Suprapubic skin (tissue), 4 donors: ENCODE results near the gene ADAMTS17. TPM values are rescaled to one million over a fixed set of nuclear protein-coding genes. Genes with fewer than 3 reads are reported as not detected.
A peak's percentile ranks its signal among the peaks of the same experiment; 100 is the strongest.

Source experiments
- DNase-seq, 2 donors: peaks; one replicate each; pipeline ENCODE4 v3.0.0-alpha.2; 2019; ENCODE audit warnings: low spot score in 2 of 2
- H3K27ac ChIP-seq: fragments of 200-600 bp; sonication (generic); one replicate; pipeline ENCODE4 v1.5.1; 2019
- H3K27me3 ChIP-seq: fragments of 200-600 bp; sonication (generic); one replicate; pipeline ENCODE4 v1.5.1; 2019
- H3K36me3 ChIP-seq: fragments of 200-600 bp; sonication (generic); one replicate; pipeline ENCODE4 v1.5.1; 2019
- H3K4me1 ChIP-seq: fragments of 200-600 bp; sonication (generic); one replicate; pipeline ENCODE4 v1.5.1; 2019
- H3K4me3 ChIP-seq: fragments of 200-600 bp; sonication (generic); one replicate; pipeline ENCODE4 v1.5.1; 2019; ENCODE audit warnings: mild to moderate bottlenecking
- H3K9me3 ChIP-seq: fragments of 200-600 bp; sonication (generic); one replicate; pipeline ENCODE4 v1.5.1; 2019
- CTCF ChIP-seq, 2 donors: fragments of 200-600 bp in 1 of 2; fragments of 450-650 bp in 1 of 2; sonication (generic) in 1 of 2; IDR thresholded peaks; one replicate each; pipeline ENCODE4 v1.5.1; 2016 to 2019; ENCODE audit warnings: antibody characterized with exemption in 2 of 2, mild to moderate bottlenecking in 1 of 2, moderate library complexity in 1 of 2
- EP300 ChIP-seq: sonication (generic); formaldehyde crosslinking; IDR thresholded peaks from one replicate; pipeline ENCODE4 v1.6.1; 2017; ENCODE audit warnings: antibody characterized with exemption
- POLR2A ChIP-seq, 2 donors: fragments of 450-650 bp; IDR thresholded peaks; one replicate each; pipeline ENCODE4 v1.6.1; 2017; ENCODE audit warnings: antibody characterized with exemption in 2 of 2, mild to moderate bottlenecking in 2 of 2, moderate library complexity in 2 of 2
- POLR2AphosphoS5 ChIP-seq, 3 donors: sonication (generic); formaldehyde crosslinking; IDR thresholded peaks; one replicate each; pipeline ENCODE4 v1.6.1; 2017; ENCODE audit warnings: antibody characterized with exemption in 3 of 3
- WGBS: methylation state at CpG from one replicate; pipeline ENCODE4 v1.1.5; 2018; 5-methylcytosine and 5-hydroxymethylcytosine counted together
- total RNA-seq, 4 donors: library from RNA; depleted of rRNA; stranded (reverse); fragments of >200 nt; gene quantifications; one replicate each; pipeline ENCODE4 v1.1.0, GENCODE V29; 2016

The ADAMTS17 gene
- total RNA-seq, 4 donors from 2014 or later = 4.2 to 12.3 (median 6.3) TPM

- H3K27ac ChIP-seq = no peak overlapping the region
- H3K36me3 ChIP-seq = no peaks in the 10 kb centered on the region
- WGBS = 90% methylated on average over 14 of the region's 14 CpGs
- H3K27me3 ChIP-seq = no peaks in the 10 kb centered on the region
- H3K4me3 ChIP-seq = no peak overlapping the region
- no peak for TF ChIP-seq CTCF (IDR thresholded peaks at IDR 0.05)
- no peak for TF ChIP-seq POLR2AphosphoS5 (IDR thresholded peaks at IDR 0.05)
- no peak for TF ChIP-seq EP300
- no peak for TF ChIP-seq POLR2A (IDR thresholded peaks at IDR 0.05)
- H3K9me3 ChIP-seq = no peaks in the 10 kb centered on the region
- peaks cover 38% of the 10 kb centered on the region for H3K4me1 ChIP-seq
- peak in 1 of 2 donors; percentile 52 for DNase-seq
These were observed 229.0 kb downstream of the ADAMTS17 start for GRCh38 chr15:100112636-100113305.

- 59% methylated on average over 5 of the region's 5 CpGs for WGBS
These were observed 229.7 kb downstream of the ADAMTS17 start for GRCh38 chr15:100112061-100112420.

GRCh38 chr15:100111125-100112060, 230.4 kb downstream of the ADAMTS17 start:
- peaks cover 38% of the 10 kb centered on the region for H3K4me1 ChIP-seq
- TF ChIP-seq POLR2AphosphoS5 (IDR thresholded peaks at IDR 0.05) = no peak
- no peak for TF ChIP-seq POLR2A (IDR thresholded peaks at IDR 0.05)
- no peak for TF ChIP-seq EP300
- no peak for TF ChIP-seq CTCF (IDR thresholded peaks at IDR 0.05)
- no peak overlapping the region for H3K4me3 ChIP-seq
- no peaks in the 10 kb centered on the region for H3K9me3 ChIP-seq
- H3K36me3 ChIP-seq = no peaks in the 10 kb centered on the region
- peak; percentile 78 to 80 for DNase-seq
- H3K27ac ChIP-seq = no peak overlapping the region
- H3K27me3 ChIP-seq = no peaks in the 10 kb centered on the region
- WGBS = 45% methylated on average over 12 of the region's 15 CpGs

More at GRCh38 chr15:100112061-100112420, 229.7 kb downstream of the ADAMTS17 start:
- Histone ChIP-seq H3K36me3 (no peaks in the 10 kb centered on the region), H3K4me3 (no peak overlapping the region), H3K9me3 (no peaks in the 10 kb centered on the region), H3K4me1 (peaks cover 38% of the 10 kb centered on the region), H3K27me3 (no peaks in the 10 kb centered on the region), H3K27ac (no peak overlapping the region)
- TF ChIP-seq POLR2AphosphoS5 (IDR thresholded peaks at IDR 0.05) (no peak), CTCF (IDR thresholded peaks at IDR 0.05) (no peak), POLR2A (IDR thresholded peaks at IDR 0.05) (no peak), EP300 (no peak)
- peak in 1 of 2 donors; percentile 19 for DNase-seq

GRCh38 chr15:100109486-100110035, 232.2 kb downstream of the ADAMTS17 start:
- H3K9me3 ChIP-seq = no peaks in the 10 kb centered on the region
- no peak overlapping the region for H3K27ac ChIP-seq
- DNase-seq = peak; percentile 31 to 64
- no peak for TF ChIP-seq CTCF (IDR thresholded peaks at IDR 0.05)
- no peak for TF ChIP-seq EP300
- TF ChIP-seq POLR2AphosphoS5 (IDR thresholded peaks at IDR 0.05) = no peak
- TF ChIP-seq POLR2A (IDR thresholded peaks at IDR 0.05) = no peak
- no peaks in the 10 kb centered on the region for H3K27me3 ChIP-seq
- no peaks in the 10 kb centered on the region for H3K36me3 ChIP-seq
- no peak overlapping the region for H3K4me3 ChIP-seq
- H3K4me1 ChIP-seq = peaks cover 27% of the 10 kb centered on the region
- WGBS = 87% methylated on average over 14 of the region's 14 CpGs

- Histone ChIP-seq H3K27me3 (no peaks in the 10 kb centered on the region), H3K4me3 (no peak overlapping the region), H3K9me3 (no peaks in the 10 kb centered on the region), H3K4me1 (peaks cover 24% of the 10 kb centered on the region), H3K36me3 (no peaks in the 10 kb centered on the region), H3K27ac (no peak overlapping the region)
- DNase-seq = peak; percentile 53 to 67
- WGBS = 97% methylated on average over 15 of the region's 15 CpGs
- TF ChIP-seq CTCF (IDR thresholded peaks at IDR 0.05) (no peak), POLR2A (IDR thresholded peaks at IDR 0.05) (no peak), EP300 (no peak), POLR2AphosphoS5 (IDR thresholded peaks at IDR 0.05) (no peak)
These were observed 232.9 kb downstream of the ADAMTS17 start for GRCh38 chr15:100108846-100109245.
